Stimulated activated CD8-positive, alpha-beta memory T cell treated with anti-CD3 and anti-CD28 coated beads, Interleukin-4, amount 100 ng/mL, for 24 hours (primary cell): ENCODE measurements around the gene DGKK.
"Not testable (repeated sequence)": the region's sequence is repeated elsewhere in the genome, so short reads cannot be mapped to it uniquely, and the experiment has no call there.

Source experiments
- DNase-seq: peaks from one replicate; pipeline ENCODE4 v3.0.0-alpha.2; 2020; ENCODE audit warnings: low read depth

The DGKK gene

GRCh38 chrX:50431623-50432022, 39.0 kb downstream of the DGKK start:
- no peak for DNase-seq

- DNase-seq: no peak
Observed at GRCh38 chrX:50430917-50431575, 39.6 kb downstream of the DGKK start.

GRCh38 chrX:50428174-50428573, 42.5 kb downstream of the DGKK start:
- no peak for DNase-seq

GRCh38 chrX:50407976-50408375, 62.6 kb downstream of the DGKK start:
- no peak for DNase-seq

- no peak for DNase-seq
Observed at GRCh38 chrX:50403903-50404302, 66.7 kb downstream of the DGKK start.

GRCh38 chrX:50402886-50403285, 67.7 kb downstream of the DGKK start:
- DNase-seq: no peak

GRCh38 chrX:50393902-50394301, 76.7 kb downstream of the DGKK start:
- no peak for DNase-seq

- no peak for DNase-seq
Observed at GRCh38 chrX:50386520-50386919, 84.1 kb downstream of the DGKK start.

GRCh38 chrX:50381729-50382415, 88.8 kb downstream of the DGKK start:
- DNase-seq: no peak

- DNase-seq: no peak
Observed at GRCh38 chrX:50375481-50376267, 95.0 kb downstream of the DGKK start.

- DNase-seq: no peak
Observed at GRCh38 chrX:50372966-50373365, 97.7 kb downstream of the DGKK start.

GRCh38 chrX:50343917-50344316, 126.7 kb downstream of the DGKK start:
- no peak for DNase-seq

- DNase-seq: no peak
Observed at GRCh38 chrX:50333308-50333707, 137.3 kb downstream of the DGKK start.

- DNase-seq: not testable (repeated sequence)
Observed at GRCh38 chrX:50332668-50333067, 138.0 kb downstream of the DGKK start.

GRCh38 chrX:50327235-50327634, 143.4 kb downstream of the DGKK start:
- no peak for DNase-seq
